Activated CD4-positive, CD25-positive, alpha-beta regulatory T cell treated with anti-CD3 and anti-CD28 coated beads, Interleukin-2, amount 50 U/mL, for 16 hours (primary cell): Measurements from ENCODE around the gene PYCR2.
"Not testable (repeated sequence)": the region's sequence is repeated elsewhere in the genome, so short reads cannot be mapped to it uniquely, and the experiment has no call there.

ENCODE experiments used
- DNase-seq: peaks from one replicate; pipeline ENCODE4 v3.0.0-alpha.2; 2020; ENCODE audit warnings: low read depth, low spot score

Gene PYCR2

GRCh38 chr1:225942574-225942973 is 18.5 kb upstream of the PYCR2 start:
- DNase-seq = no peak

- no peak for DNase-seq
Observed at GRCh38 chr1:225941942-225942222, 17.8 kb upstream of the PYCR2 start.

DNA sequence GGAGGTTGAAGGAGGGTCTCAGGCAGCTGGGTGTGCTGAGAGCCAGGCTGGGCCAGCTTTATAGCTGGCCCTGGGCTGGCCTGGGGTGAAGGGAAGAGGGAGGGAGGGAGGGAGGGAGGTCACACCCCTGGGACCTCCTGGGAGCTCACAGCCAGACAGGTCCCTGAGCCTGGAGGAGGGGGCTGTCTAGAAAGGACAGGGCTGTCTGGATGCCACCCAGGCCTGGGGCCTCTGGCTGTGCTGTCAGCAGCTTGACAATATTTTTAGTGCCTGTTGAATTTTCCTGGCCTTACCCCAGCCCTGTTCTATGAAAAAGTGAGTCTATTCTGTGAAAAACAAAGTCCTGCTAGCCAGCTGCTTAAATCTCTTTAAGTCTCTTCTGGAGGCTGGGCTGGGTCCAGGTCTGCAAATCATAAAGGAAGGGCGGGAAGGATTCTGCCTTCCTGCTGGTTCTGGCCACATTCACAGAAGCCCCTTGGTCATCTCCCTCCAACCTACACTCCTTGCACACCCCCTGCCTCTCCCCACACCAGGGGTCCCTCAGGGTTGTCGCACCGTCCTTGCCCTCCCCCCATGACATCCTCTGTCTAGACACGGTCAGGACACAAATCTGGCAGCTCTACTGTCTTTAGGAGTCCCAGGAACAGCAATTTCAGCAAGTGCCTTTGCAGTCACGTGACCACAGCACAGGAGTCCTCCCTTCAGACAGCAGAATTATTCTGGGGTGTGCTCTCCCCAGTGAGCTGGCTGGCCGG is 17.3 kb upstream of the PYCR2 start, which contains the start of gene LEFTY2:
TSS of gene LEFTY2 (minus strand) at position 34 of the 755 bp plus-strand sequence. CDS start 80 bp downstream, outside the sequence.
- no peak for DNase-seq

- no peak for DNase-seq
Observed at GRCh38 chr1:225940385-225941151, 16.5 kb upstream of the PYCR2 start.

GRCh38 chr1:225939939-225940310 is 15.9 kb upstream of the PYCR2 start:
- DNase-seq = not testable (repeated sequence)

DNA sequence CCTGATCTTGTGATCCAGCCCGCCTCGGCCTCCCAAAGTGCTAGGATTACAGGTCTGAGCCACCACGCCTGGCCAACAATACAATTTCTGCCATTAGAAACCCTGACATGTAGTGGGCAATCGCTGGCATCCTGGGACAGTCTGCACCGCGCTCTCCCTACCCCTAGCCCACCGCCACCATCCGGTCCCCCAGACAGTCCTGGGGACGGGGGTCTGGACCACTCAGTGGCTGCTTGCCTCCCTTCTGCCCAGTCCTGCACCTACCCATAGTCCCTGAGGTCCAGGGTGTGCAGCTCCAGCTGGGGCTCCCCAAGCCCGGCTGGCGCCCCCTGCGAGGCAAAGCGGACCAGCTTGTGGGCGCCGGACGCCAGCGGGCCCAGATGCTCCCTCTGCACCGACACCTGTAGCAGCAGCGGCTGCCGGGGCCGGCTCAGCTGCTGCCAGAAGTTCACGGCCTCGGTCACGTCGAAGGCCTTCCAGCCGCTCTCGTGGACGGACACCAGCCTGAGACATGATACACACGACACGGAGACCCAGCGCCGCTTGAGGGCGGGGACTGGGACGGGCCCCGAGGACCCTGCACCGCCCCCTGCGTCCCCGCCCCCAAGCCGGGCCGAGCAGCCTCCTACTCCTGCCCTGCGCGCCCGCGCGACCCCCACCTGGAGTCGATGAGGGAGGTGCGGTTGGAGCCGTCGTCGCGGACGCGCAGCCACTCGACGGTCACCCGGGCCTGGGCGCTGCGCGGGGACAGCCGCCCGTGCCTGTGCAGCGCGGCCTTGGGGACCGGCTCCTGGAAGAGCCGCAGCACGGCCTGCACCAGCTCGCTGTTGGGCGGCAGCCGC is 15.3 kb upstream of the PYCR2 start:
- DNase-seq = not testable (repeated sequence)

DNA sequence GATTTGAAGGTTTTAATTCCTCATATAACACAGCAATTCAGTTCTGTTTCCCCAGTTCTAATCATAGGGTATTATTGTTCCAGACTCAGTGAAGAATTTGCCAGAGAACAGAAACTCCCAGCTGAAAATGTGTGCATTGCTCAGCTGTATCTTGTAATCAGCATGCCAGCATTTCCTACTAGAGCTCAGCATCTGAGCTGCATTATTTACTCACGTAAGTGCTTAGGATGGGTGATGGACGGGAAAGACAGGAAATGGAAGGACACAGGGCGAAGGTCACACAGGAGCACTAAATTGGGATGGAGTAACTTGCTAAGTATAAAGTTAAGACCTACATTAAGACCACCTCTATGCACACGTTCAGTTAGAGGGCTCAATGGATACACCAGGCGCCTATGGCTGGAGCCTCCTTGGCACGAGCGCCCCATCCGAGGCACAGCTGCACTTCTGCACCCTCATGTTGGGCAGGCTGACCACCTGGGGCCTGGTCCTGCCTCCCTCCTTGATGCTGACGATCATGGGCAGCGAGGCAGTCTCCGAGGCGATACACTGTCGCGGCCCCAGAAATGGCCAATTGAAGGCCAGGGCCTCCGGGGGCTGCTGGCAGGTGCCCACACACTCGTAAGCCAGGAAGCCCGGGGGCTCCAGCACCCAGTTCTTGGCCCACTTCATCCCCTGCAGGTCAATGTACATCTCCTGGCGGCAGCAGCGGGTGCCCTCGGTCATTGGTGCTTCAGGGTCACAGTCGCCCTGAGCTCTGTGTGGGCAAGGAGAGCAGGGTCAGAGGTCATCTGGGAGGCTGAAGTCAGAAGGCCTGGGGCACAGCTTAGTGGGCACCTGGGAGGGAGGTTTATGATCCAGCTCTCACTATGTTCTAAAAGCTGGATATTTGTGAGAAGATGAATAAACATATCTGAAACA is 13.3 kb upstream of the PYCR2 start:
- no peak for DNase-seq

DNA sequence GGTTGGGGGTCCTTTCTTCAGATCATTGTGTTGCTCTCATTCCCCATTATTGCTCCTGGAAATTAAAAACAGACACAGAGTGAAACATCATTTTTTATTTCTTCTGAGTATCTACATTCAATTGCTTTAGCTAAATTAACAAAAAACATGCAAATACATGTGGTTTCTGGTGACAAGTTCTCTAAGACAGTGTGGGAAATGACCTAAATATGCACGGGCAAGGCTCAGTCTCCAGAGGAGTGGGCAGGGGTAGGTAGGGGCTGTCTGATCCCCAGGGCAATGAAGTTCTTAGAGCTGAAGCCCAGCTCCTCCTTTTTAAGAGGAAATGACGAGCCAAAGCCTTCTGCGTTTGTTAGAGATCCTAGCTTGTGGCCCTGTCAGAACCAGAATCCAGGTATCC is 12.5 kb upstream of the PYCR2 start:
- DNase-seq = no peak

DNA sequence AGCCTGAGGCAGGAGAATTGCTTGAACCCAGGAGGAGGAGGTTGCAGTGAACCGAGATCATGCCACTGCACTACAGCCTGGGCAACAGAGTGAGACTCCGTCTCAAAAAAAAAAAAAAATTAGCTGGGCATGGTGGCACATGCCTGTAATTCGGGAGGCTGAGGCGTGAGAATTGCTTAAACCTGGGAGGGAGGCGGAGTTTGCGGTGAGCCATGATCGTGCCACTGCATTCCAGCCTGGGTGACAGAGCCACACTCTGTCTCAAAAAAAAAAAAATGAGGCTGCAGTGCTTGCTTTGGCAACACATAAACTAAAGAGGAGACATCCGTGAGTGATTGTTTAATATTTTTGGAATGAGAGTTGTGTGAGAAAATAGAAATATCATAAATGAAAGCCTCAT is 12.0 kb upstream of the PYCR2 start:
- DNase-seq = not testable (repeated sequence)

DNA sequence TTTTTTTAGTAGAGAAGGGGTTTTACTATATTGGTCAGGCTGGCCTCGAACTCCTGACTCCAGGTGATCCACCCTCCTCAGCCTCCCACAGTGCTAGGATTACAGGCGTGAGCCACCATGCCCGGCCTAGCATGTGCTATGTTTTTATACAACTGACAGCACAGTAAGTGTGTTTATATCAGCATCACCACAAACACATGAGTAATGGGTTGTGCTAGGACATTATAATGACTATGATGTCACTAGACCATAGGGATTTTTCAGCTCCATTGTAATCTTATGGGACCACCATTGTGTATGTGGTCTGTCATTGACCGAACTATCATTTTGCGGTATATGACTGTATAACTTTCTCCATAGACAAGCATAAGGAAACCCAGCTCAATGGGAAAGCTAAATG is 10.7 kb upstream of the PYCR2 start:
- no peak for DNase-seq

DNA sequence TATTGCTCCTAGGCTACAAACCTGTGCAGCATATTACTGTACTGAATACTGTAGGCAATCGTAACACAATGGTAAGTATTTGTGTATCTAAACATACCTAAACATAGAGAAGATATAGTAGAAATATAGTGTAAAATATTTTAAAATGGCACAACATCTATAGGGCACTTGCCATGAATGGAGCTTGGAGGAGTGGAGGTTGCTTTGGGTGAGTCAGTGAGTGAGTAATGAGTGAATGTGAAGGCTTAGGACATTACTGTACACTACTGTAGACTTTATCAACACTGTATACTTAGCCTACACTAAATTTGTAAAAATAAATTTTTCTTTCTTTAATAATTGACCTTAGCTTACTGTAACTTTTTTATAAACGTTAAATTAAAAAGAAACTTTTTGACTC is 9.0 kb upstream of the PYCR2 start:
- no peak for DNase-seq

- no peak for DNase-seq
Observed at GRCh38 chr1:225931270-225932136, 7.5 kb upstream of the PYCR2 start.

GRCh38 chr1:225930566-225930965 is 6.5 kb upstream of the PYCR2 start:
- DNase-seq = no peak

- DNase-seq = not testable (repeated sequence)
Observed at GRCh38 chr1:225929462-225929861, 5.4 kb upstream of the PYCR2 start.

GRCh38 chr1:225928186-225929175 is 4.4 kb upstream of the PYCR2 start:
- no peak for DNase-seq

- DNase-seq = no peak
Observed at GRCh38 chr1:225926551-225927113, 2.6 kb upstream of the PYCR2 start.

- no peak for DNase-seq
Observed at GRCh38 chr1:225923381-225923691, 714 bp downstream of the PYCR2 start.

GRCh38 chr1:225921734-225922709 is 2.0 kb downstream of the PYCR2 start:
- DNase-seq = no peak
